ENCODE results near the gene DOCK9.
"Not testable (repeated sequence)": the region's sequence is repeated elsewhere in the genome, so short reads cannot be mapped to it uniquely, and the experiment has no call there.

Gene DOCK9

GRCh38 chr13:98905199-98905598 is 72.7 kb downstream of the DOCK9 start:
- TF ChIP-seq, protein P1, sequence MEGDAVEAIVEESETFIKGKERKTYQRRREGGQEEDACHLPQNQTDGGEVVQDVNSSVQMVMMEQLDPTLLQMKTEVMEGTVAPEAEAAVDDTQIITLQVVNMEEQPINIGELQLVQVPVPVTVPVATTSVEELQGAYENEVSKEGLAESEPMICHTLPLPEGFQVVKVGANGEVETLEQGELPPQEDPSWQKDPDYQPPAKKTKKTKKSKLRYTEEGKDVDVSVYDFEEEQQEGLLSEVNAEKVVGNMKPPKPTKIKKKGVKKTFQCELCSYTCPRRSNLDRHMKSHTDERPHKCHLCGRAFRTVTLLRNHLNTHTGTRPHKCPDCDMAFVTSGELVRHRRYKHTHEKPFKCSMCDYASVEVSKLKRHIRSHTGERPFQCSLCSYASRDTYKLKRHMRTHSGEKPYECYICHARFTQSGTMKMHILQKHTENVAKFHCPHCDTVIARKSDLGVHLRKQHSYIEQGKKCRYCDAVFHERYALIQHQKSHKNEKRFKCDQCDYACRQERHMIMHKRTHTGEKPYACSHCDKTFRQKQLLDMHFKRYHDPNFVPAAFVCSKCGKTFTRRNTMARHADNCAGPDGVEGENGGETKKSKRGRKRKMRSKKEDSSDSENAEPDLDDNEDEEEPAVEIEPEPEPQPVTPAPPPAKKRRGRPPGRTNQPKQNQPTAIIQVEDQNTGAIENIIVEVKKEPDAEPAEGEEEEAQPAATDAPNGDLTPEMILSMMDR (IDR thresholded peaks at IDR 0.05; ENCODE audit: borderline replicate concordance, control extremely low read depth, extremely low read depth, insufficient read depth, missing control alignments): no peak
- in situ Hi-C loops (cut with MboI; ENCODE audit: low sequenced_read_pairs, unreplicated experiment): no loop called here

GRCh38 chr13:98900442-98900841 is 77.4 kb downstream of the DOCK9 start:
- TF ChIP-seq, protein P1 (IDR thresholded peaks at IDR 0.05; ENCODE audit: borderline replicate concordance, control extremely low read depth, extremely low read depth, insufficient read depth, missing control alignments): no peak
- in situ Hi-C loops (cut with MboI; ENCODE audit: low sequenced_read_pairs, unreplicated experiment): no loop called here
- DNase-seq (ENCODE audit: low spot score): no peak

More at GRCh38 chr13:98905199-98905598, 72.7 kb downstream of the DOCK9 start:
- no peak for DNase-seq (ENCODE audit: low spot score)

DNA sequence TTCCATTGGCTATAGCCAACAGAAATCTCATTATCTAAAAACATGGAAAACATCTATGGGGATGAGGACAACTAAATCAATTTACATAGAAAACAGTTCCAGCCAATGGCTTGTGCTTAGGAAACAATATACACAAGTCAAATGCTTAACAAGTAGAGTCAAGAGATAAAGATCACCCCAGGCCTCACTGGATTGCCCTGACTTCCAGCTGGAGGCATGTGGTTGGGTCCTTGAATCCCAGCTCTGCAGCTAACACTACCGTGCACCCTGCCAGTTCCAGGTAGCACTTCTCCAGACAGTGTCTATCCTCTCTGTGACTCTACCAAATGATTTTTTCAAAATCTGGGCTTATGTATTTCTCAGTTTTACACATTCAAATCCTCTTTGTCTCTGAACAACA is 80.2 kb downstream of the DOCK9 start:
- DNase-seq (ENCODE audit: low spot score): no peak
- TF ChIP-seq, protein P1 (IDR thresholded peaks at IDR 0.05; ENCODE audit: borderline replicate concordance, control extremely low read depth, extremely low read depth, insufficient read depth, missing control alignments): no peak
- in situ Hi-C loops (cut with MboI; ENCODE audit: low sequenced_read_pairs, unreplicated experiment): no loop called here

GRCh38 chr13:98896868-98897144 is 81.1 kb downstream of the DOCK9 start:
- TF ChIP-seq, protein P1 (IDR thresholded peaks at IDR 0.05; ENCODE audit: borderline replicate concordance, control extremely low read depth, extremely low read depth, insufficient read depth, missing control alignments): no peak
- in situ Hi-C loops (cut with MboI; ENCODE audit: low sequenced_read_pairs, unreplicated experiment): no loop called here
- no peak for DNase-seq (ENCODE audit: low spot score)

DNA sequence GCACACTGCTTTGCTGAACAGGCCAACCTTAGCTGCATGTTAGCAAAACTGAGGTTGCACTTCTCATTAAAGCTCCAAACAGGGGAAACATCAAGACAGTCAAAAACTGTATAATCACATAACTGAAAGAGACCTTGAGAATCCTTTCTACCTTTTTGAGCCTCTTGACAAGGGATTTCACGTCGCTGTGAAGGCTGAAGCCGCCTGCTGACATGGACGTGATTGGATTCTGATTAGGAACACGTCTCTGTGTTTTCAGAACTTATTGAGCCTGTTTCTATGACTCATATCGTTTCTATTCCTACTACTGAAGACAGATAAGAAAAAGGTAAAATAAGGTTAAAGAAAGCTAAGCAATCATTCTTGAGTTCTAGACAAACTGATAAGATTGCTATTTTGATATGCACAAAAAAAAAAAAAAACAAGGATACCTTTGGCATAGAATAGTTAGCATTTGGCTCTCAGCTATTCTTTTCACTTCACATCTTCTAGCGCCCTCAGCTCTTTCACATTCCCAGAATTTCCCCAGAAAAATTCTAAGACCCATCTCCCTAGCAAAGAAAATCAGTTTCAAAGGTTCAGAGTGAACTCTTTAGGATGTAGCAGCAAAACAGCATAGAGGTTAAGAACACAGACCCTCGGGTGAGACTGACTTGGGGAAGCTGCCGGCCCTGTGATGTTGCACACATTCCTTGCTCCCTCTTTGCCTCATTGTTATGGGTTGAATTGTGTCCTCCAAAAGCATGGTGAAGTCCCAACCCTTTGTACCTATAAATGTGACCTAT is 81.6 kb downstream of the DOCK9 start:
- TF ChIP-seq, protein P1 (IDR thresholded peaks at IDR 0.05; ENCODE audit: borderline replicate concordance, control extremely low read depth, extremely low read depth, insufficient read depth, missing control alignments): no peak
- in situ Hi-C loops (cut with MboI; ENCODE audit: low sequenced_read_pairs, unreplicated experiment): no loop called here
- DNase-seq (ENCODE audit: low spot score): no peak

GRCh38 chr13:98894814-98895213 is 83.0 kb downstream of the DOCK9 start:
- in situ Hi-C loops (cut with MboI; ENCODE audit: low sequenced_read_pairs, unreplicated experiment); DNase-seq (ENCODE audit: low spot score): not testable (repeated sequence)

DNA sequence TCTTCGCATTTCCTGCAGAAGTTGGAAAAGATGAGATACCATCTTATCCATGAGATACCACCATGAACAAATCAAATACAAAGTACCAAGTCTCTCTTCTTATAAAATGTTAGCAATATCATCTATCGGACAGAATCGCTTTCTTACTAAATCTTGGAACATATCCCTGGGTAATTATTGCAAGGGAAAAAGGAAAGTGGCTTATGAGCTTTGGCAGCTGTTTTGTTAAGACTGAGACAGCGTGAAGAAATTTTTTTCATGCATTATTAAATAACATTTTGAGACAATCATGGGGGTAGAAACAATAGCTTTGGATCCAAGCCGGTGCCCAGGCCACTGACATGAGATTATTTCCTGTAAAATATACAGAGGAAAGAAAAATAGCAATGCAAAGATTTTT is 84.5 kb downstream of the DOCK9 start:
- in situ Hi-C loops (cut with MboI; ENCODE audit: low sequenced_read_pairs, unreplicated experiment): no loop called here
- DNase-seq (ENCODE audit: low spot score): no peak
- TF ChIP-seq, protein P1 (IDR thresholded peaks at IDR 0.05; ENCODE audit: borderline replicate concordance, control extremely low read depth, extremely low read depth, insufficient read depth, missing control alignments): no peak
